Chondrocyte (in vitro differentiated cells): ENCODE data around the gene CPSF7. TPM values are rescaled to one million over a fixed set of nuclear protein-coding genes. Genes with fewer than 3 reads are reported as not detected.
A peak's percentile ranks its signal among the peaks of the same experiment; 100 is the strongest.

Experiments used
- DNase-seq: peaks from one replicate; pipeline ENCODE4 v3.0.0; 2021; ENCODE audit warnings: mixed read lengths, low spot score
- H3K27ac Mint-ChIP-seq: one replicate; pipeline ENCODE4 v1.8.0; 2021; ENCODE audit warnings: mild to moderate bottlenecking, moderate library complexity, mixed read lengths; ENCODE audit not compliant: unreplicated experiment
- H3K27me3 Mint-ChIP-seq: 2 replicates; pipeline ENCODE4 v1.8.0; 2021; ENCODE audit warnings: low read depth, mixed read lengths
- H3K36me3 Mint-ChIP-seq: 2 replicates; pipeline ENCODE4 v1.8.0; 2021; ENCODE audit warnings: low read depth, mixed read lengths
- H3K4me1 Mint-ChIP-seq: 2 replicates; pipeline ENCODE4 v1.8.0; 2021; ENCODE audit warnings: low read depth, mild to moderate bottlenecking, mixed read lengths
- H3K4me3 Mint-ChIP-seq: one replicate; pipeline ENCODE4 v1.8.0; 2021; ENCODE audit warnings: mild to moderate bottlenecking, moderate library complexity, mixed read lengths; ENCODE audit not compliant: unreplicated experiment
- H3K9me3 Mint-ChIP-seq: 2 replicates; pipeline ENCODE4 v1.8.0; 2021; ENCODE audit warnings: low read depth, mixed read lengths
- total RNA-seq: library from RNA; stranded (reverse); gene quantifications from 3 replicates; pipeline ENCODE4 v1.2.1, GENCODE V29; 2021
- TF ChIP-seq, protein P1 (sequence below): fragments of 200-600 bp; sonication (generic); IDR thresholded peaks from 2 replicates; pipeline ENCODE4 v1.5.0; 2021; ENCODE audit warnings: antibody characterized with exemption, mild to moderate bottlenecking, moderate library complexity

Gene CPSF7
- total RNA-seq, 1 donor from 2014 or later: 61.2 TPM

DNA sequence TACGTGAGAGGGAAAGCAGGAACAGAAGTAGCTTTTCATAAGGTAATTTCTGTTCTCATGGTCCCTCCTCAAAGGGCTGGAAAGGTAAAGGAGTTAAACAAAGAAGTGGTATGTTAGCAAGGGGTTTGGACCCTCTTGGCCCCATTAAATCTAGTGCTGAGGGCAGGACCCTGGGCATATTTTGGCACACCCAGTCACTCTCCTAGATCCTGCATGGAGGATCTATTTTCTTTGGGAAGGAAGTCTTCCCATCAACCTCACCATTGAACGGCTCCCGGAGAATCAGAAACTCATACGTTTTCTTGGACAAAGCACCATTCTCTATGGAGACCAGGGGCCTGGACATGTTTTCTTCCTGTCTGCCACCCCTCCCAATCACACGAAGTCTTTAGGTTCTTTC, 25.7 kb downstream of the CPSF7 start:
- TF ChIP-seq, protein P1, sequence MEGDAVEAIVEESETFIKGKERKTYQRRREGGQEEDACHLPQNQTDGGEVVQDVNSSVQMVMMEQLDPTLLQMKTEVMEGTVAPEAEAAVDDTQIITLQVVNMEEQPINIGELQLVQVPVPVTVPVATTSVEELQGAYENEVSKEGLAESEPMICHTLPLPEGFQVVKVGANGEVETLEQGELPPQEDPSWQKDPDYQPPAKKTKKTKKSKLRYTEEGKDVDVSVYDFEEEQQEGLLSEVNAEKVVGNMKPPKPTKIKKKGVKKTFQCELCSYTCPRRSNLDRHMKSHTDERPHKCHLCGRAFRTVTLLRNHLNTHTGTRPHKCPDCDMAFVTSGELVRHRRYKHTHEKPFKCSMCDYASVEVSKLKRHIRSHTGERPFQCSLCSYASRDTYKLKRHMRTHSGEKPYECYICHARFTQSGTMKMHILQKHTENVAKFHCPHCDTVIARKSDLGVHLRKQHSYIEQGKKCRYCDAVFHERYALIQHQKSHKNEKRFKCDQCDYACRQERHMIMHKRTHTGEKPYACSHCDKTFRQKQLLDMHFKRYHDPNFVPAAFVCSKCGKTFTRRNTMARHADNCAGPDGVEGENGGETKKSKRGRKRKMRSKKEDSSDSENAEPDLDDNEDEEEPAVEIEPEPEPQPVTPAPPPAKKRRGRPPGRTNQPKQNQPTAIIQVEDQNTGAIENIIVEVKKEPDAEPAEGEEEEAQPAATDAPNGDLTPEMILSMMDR: no peak
- Mint-ChIP-seq H3K36me3 (peaks cover 20% of the 10 kb centered on the region), H3K27me3 (no peaks in the 10 kb centered on the region), H3K4me1 (peaks cover 38% of the 10 kb centered on the region), H3K27ac (peak overlapping the region; percentile 92), H3K4me3 (no peak overlapping the region), H3K9me3 (no peaks in the 10 kb centered on the region)
- no peak for DNase-seq

DNA sequence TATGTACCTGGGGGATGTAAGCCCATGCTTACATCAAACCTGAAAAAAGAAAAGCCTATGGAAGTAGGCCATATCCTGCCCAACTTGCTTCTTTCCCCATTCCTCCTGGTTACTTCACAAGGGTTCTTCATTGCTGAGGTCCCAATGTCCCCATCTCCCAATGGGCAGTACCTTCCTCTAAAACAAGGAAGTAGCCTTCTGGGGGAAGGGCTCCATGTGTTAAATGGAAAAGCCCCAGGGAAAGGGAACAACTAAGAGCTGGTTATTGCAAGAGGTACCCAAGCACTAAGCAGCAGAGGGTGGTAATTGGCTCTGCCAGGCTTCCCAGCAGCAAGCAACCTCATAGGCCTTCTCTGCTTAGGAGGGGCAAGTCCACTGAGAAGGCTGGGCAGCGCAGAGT, 26.1 kb downstream of the CPSF7 start:
- no peak for DNase-seq
- no peaks in the 10 kb centered on the region for H3K27me3 Mint-ChIP-seq
- H3K36me3 Mint-ChIP-seq: peaks cover 23% of the 10 kb centered on the region
- H3K27ac Mint-ChIP-seq: peak overlapping the region; percentile 92
- no peaks in the 10 kb centered on the region for H3K9me3 Mint-ChIP-seq
- no peak overlapping the region for H3K4me3 Mint-ChIP-seq
- H3K4me1 Mint-ChIP-seq: peaks cover 38% of the 10 kb centered on the region
- TF ChIP-seq, protein P1: no peak

DNA sequence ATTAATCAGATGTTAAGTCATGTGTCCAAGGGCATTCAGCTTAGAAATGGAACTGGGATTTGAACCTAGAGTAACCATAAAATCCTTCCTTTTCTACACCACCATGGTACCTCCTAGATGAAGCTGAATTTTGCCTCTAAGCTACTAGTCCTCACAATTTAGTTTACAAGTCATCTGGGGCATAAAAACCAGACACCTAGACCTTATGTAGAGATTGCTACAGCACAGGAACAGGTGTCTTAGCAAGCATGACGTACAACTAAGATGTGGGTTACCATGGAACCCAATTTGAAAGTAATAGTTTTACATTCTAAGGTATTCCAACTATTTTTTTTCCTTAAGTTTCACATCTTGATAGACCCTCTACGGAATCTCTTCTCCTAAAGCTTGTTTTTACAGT, 28.2 kb downstream of the CPSF7 start:
- no peaks in the 10 kb centered on the region for H3K27me3 Mint-ChIP-seq
- peaks cover 30% of the 10 kb centered on the region for H3K4me1 Mint-ChIP-seq
- TF ChIP-seq, protein P1: no peak
- peaks cover 16% of the 10 kb centered on the region for H3K36me3 Mint-ChIP-seq
- no peak for DNase-seq
- no peaks in the 10 kb centered on the region for H3K9me3 Mint-ChIP-seq
- no peak overlapping the region for H3K27ac Mint-ChIP-seq
- no peak overlapping the region for H3K4me3 Mint-ChIP-seq

DNA sequence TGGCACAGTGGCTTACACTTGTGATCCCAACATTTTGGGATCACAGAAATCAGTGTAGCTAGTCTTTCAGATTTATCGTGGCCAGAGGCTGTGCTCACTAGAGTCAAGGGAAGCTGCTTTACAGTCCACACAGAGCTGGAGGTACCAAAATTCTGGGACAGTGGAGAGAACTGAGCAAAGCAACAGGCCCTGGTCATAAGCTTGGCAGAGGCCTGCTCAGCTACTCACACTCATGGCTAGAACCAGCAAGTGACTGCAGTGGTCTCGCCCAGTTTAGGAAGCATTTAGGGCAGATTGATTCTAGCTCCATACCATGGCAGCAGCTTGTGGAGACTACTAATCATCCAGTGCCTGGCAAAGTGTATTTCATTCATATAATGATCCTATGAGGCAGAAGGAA, 28.6 kb downstream of the CPSF7 start:
- H3K36me3 Mint-ChIP-seq: peaks cover 16% of the 10 kb centered on the region
- DNase-seq: no peak
- no peaks in the 10 kb centered on the region for H3K27me3 Mint-ChIP-seq
- H3K4me1 Mint-ChIP-seq: peaks cover 27% of the 10 kb centered on the region
- no peak overlapping the region for H3K27ac Mint-ChIP-seq
- TF ChIP-seq, protein P1: no peak
- no peak overlapping the region for H3K4me3 Mint-ChIP-seq
- no peaks in the 10 kb centered on the region for H3K9me3 Mint-ChIP-seq

DNA sequence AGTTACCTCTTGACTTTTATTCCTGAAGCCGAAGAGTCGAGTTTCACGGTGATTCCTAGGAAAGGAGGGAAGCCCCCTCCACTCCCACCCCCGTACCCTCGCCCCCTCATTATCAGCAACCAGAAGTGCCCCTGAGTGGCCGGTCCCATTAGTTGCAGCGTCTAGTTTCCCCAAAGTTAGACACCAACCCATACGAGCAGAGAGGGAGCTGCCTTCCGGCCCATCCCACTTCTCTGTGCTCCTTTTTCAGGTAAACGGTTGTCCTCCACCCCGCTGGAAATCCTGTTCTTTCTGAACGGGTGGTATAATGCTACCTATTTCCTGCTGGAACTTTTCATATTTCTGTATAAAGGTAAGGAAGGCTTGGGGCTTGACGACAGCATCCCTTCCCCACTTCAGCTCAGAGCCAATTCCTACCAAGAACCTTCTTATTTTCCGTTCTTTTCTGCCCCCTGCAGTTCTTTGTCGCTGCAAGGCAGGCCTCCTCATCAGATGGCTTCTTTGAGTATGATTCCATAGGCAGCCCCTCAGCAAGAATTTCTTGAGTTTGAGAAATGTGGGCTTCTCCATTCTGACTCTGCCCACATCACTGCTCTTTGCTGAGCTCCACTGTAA, 36.7 kb downstream of the CPSF7 start:
- DNase-seq: no peak
- Mint-ChIP-seq H3K27me3 (no peaks in the 10 kb centered on the region), H3K9me3 (peaks cover 9% of the 10 kb centered on the region), H3K4me1 (peaks cover 18% of the 10 kb centered on the region), H3K4me3 (peak overlapping the region; percentile 94), H3K36me3 (peaks cover 11% of the 10 kb centered on the region), H3K27ac (peak overlapping the region; percentile 88)
- TF ChIP-seq, protein P1: peak; percentile 67
